Measurements from ENCODE around the gene CCDC187.

DNA sequence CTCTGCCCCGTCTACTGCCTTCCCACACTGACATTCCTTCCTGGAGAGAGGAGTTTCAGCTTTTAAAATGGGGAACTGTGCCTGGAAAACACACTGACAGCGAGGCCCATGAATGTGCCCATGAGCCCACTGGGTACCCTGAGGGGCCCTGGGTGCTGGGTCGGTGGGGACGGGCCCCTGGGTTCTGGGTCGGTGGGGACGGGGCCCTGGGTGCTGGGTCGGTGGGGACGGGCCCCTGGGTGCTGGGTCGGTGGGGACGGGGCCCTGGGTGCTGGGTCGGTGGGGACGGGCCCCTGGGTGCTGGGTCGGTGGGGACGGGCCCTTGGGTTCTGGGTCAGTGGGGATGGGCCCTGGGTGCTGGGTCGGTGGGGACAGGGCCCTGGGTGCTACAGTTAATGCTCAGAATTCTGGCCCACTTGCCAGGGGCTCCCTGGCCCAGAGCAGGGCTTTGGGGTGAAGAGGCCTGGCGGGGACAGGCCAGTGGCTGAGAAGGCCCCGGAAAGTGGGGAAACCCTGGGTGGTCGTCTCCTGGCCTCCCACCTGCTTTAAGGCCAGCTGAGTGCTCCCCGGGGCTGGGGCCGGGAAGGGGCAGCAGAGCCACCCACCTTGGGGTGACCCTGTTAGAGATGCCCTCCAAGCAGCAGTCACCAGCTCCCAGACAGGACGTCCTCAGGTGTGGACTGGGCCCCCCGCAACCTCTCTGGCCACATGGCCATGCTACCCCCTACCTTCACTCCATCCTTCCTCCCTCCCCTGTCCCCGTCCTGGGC, 25.9 kb upstream of the CCDC187 start:
- TF ChIP-seq, protein P1, sequence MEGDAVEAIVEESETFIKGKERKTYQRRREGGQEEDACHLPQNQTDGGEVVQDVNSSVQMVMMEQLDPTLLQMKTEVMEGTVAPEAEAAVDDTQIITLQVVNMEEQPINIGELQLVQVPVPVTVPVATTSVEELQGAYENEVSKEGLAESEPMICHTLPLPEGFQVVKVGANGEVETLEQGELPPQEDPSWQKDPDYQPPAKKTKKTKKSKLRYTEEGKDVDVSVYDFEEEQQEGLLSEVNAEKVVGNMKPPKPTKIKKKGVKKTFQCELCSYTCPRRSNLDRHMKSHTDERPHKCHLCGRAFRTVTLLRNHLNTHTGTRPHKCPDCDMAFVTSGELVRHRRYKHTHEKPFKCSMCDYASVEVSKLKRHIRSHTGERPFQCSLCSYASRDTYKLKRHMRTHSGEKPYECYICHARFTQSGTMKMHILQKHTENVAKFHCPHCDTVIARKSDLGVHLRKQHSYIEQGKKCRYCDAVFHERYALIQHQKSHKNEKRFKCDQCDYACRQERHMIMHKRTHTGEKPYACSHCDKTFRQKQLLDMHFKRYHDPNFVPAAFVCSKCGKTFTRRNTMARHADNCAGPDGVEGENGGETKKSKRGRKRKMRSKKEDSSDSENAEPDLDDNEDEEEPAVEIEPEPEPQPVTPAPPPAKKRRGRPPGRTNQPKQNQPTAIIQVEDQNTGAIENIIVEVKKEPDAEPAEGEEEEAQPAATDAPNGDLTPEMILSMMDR (conservative IDR thresholded peaks at IDR 0.05) = no peak
- TF ChIP-seq ZFX (IDR thresholded peaks at IDR 0.05) = no peak
